ENCODE results near the gene EDNRA.

EDNRA gene

GRCh38 chr4:147589586-147589985 is 108.7 kb downstream of the EDNRA start:
- DNase-seq (ENCODE audit: low read depth): no peak

- no peak for DNase-seq (ENCODE audit: low read depth)
Measured at GRCh38 chr4:147590249-147590920, 109.5 kb downstream of the EDNRA start.

GRCh38 chr4:147591106-147591505 is 110.2 kb downstream of the EDNRA start:
- no peak for DNase-seq (ENCODE audit: low read depth)

- DNase-seq (ENCODE audit: low read depth): no peak
Measured at GRCh38 chr4:147594107-147594506, 113.2 kb downstream of the EDNRA start.

Data from stimulated activated CD4-positive, alpha-beta T cell treated with anti-CD3 and anti-CD28 coated beads, Interleukin-2, amount 100 ng/mL, for 4 hours (primary cell).